Measurements from ENCODE around the gene IFITM1.
"Not testable (repeated sequence)": the region's sequence is repeated elsewhere in the genome, so short reads cannot be mapped to it uniquely, and the experiment has no call there.

IFITM1 gene

GRCh38 chr11:294780-295179 lies 19.1 kb upstream of the IFITM1 start:
- DNase-seq = no peak

GRCh38 chr11:295351-296170 lies 18.3 kb upstream of the IFITM1 start:
- no peak for DNase-seq

GRCh38 chr11:296171-297050 lies 17.4 kb upstream of the IFITM1 start:
- DNase-seq = no peak

GRCh38 chr11:297051-297585 lies 16.7 kb upstream of the IFITM1 start:
- DNase-seq = no peak

GRCh38 chr11:297586-298405 lies 16.0 kb upstream of the IFITM1 start:
- no peak for DNase-seq

- DNase-seq = no peak
These were observed 15.3 kb upstream of the IFITM1 start for GRCh38 chr11:298406-299065.

GRCh38 chr11:299081-299891 lies 14.6 kb upstream of the IFITM1 start, which contains the start of gene IFITM5:
TSS of gene IFITM5 (minus strand) at chr11:299526. CDS start at chr11:299490, 36 bp downstream.
- DNase-seq = no peak

GRCh38 chr11:299951-300735 lies 13.7 kb upstream of the IFITM1 start:
- no peak for DNase-seq

- DNase-seq = no peak
These were observed 10.5 kb upstream of the IFITM1 start for GRCh38 chr11:303363-303762.

- no peak for DNase-seq
These were observed 9.8 kb upstream of the IFITM1 start for GRCh38 chr11:304061-304506.

GRCh38 chr11:304915-305843 lies 8.7 kb upstream of the IFITM1 start:
- no peak for DNase-seq

- no peak for DNase-seq
These were observed 8.0 kb upstream of the IFITM1 start for GRCh38 chr11:305844-306211.

GRCh38 chr11:306645-307371 lies 7.0 kb upstream of the IFITM1 start:
- DNase-seq = no peak

- not testable (repeated sequence) for DNase-seq
These were observed 5.8 kb upstream of the IFITM1 start, which contains the start of gene IFITM2 for GRCh38 chr11:307766-308708. TSS of gene IFITM2 (plus strand) at chr11:307816. CDS start at chr11:308193, 377 bp downstream.

- not testable (repeated sequence) for DNase-seq
These were observed 4.8 kb upstream of the IFITM1 start for GRCh38 chr11:308740-309665.
